OCI-LY1 (cell line): ENCODE data around the gene ST8SIA6.

ENCODE experiments used
- CTCF ChIP-seq: fragments of 200-600 bp; sonication (generic), shearing (Covaris generic); IDR thresholded peaks from 2 replicates; pipeline ENCODE4 v1.5.1; 2017; ENCODE audit warnings: mild to moderate bottlenecking, antibody characterized with exemption, low read length, moderate library complexity, mixed read lengths
- EZH2 ChIP-seq: fragments of 200-600 bp; sonication (generic), shearing (Covaris generic); IDR thresholded peaks from 2 replicates; pipeline ENCODE4 v1.8.0; 2017; ENCODE audit warnings: borderline replicate concordance, mixed run types, mild to moderate bottlenecking, antibody characterized with exemption, low read length, moderate library complexity, mixed read lengths

- TF ChIP-seq CTCF (no peak), EZH2 (no peak)
Measured at GRCh38 chr10:17289763-17290162, 164.6 kb downstream of the ST8SIA6 start.
